GM21447 (cell line): ENCODE results near the gene MYH13.

Experiments used
- ATAC-seq: cut with Tn5 transposase; IDR thresholded peaks from one replicate; pipeline ENCODE4 v1.9.1; 2021; ENCODE audit not compliant: unreplicated experiment

The MYH13 gene

DNA sequence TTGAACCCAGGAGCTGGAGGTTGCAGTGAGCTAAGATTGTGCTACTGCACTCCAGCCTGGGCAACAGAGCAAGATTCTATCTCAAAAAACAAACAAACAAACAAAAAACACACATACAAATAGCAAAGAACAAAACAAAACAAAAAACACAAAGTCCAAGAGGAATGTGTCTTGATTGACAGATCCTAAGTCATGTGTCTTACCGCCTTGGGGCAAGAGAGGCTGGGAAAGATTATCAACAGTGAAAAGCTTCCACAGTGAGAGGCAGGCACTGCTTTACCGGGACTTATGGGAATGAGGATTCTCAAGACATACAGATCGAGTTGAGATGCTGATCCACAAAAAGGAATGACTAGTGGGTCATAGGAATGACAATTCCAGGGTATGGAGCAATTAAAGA is 111.7 kb downstream of the MYH13 start:
- no peak for ATAC-seq

DNA sequence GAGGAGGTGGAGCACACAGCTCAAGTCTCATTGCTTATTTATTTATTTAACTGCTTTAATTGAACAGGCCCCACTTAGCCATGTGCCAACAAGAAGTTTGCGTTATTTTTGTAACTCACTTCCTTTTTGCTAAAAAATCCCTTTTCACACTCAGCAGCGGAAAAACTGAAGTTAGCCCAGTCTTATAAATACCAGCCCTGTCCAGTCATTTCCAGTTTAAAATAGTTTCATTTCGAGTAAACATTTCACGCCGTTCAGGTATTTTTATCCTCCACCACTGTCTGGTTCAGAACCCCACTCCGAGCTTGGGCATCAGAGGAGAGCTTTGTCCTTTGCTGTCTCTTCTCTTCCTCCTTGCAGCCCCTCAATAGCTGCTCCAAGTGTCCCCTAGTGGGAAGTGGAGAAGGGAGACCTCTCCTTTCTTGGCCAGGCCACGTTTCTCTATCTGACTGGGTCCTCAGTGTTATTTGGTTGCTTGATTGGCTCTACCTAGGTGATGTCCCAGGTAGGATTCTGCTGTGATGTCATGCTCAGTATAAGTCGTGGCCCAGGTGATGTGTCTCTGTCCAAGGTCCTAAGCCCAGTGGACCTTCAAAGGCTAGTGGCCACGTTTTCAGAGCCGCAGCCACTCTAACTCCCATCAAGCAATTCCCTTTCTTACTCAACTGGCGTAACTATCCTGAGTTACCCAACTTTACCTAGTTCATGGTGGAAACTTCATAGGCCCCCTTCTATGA is 121.4 kb downstream of the MYH13 start:
- peak; percentile 90 for ATAC-seq
